Peyer's patch (tissue), 4 donors: Measurements from ENCODE around the gene SLC9A5.

Experiments
- POLR2A ChIP-seq, 2 donors: fragments of 450-650 bp; IDR thresholded peaks; one replicate each; pipeline ENCODE4 v1.5.1; 2017; ENCODE audit warnings: antibody characterized with exemption in 2 of 2, mild to moderate bottlenecking in 2 of 2, moderate library complexity in 2 of 2
- TF ChIP-seq, protein P1 (sequence below), 6 experiments: fragments of 450-650 bp in 4 of 6; fragments of 200-600 bp in 2 of 6; sonication (generic) in 1 of 6; IDR thresholded peaks; one replicate each; pipeline ENCODE4 v1.5.1; 2017 to 2019; ENCODE audit warnings: antibody characterized with exemption in 6 of 6, mild to moderate bottlenecking in 3 of 6, moderate library complexity in 1 of 6

DNA sequence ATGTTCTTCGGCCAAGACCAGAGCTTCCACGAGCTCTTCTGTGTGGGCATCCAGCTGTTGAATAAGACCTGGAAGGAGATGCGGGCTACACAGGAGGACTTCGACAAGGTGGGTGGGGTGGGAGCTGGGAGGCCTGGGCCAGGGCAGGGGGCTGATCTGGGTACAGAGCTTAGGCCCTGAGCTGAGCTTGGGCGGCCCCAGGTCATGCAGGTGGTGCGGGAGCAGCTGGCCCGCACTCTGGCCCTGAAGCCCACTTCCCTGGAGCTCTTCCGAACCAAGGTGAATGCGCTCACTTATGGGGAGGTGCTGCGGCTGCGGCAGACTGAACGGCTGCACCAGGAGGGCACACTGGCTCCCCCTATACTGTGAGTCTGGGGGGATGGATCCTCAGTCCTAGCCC is 46.4 kb upstream of the SLC9A5 start:
- no peak for TF ChIP-seq POLR2A (IDR thresholded peaks at IDR 0.05)
- TF ChIP-seq, protein P1, sequence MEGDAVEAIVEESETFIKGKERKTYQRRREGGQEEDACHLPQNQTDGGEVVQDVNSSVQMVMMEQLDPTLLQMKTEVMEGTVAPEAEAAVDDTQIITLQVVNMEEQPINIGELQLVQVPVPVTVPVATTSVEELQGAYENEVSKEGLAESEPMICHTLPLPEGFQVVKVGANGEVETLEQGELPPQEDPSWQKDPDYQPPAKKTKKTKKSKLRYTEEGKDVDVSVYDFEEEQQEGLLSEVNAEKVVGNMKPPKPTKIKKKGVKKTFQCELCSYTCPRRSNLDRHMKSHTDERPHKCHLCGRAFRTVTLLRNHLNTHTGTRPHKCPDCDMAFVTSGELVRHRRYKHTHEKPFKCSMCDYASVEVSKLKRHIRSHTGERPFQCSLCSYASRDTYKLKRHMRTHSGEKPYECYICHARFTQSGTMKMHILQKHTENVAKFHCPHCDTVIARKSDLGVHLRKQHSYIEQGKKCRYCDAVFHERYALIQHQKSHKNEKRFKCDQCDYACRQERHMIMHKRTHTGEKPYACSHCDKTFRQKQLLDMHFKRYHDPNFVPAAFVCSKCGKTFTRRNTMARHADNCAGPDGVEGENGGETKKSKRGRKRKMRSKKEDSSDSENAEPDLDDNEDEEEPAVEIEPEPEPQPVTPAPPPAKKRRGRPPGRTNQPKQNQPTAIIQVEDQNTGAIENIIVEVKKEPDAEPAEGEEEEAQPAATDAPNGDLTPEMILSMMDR (IDR thresholded peaks at IDR 0.05), result no peak
